DOHH2 (cell line): ENCODE data around the gene RABL6.

ENCODE experiments used
- CTCF ChIP-seq: fragments of 200-600 bp; sonication (generic); IDR thresholded peaks from one replicate; pipeline ENCODE4 v1.5.1; 2014; ENCODE audit warnings: antibody characterized with exemption, mild to moderate bottlenecking, low read depth, low read length; ENCODE audit not compliant: poor library complexity, severe bottlenecking
- EZH2phosphoT487 ChIP-seq: fragments of 200-600 bp; sonication (generic); IDR thresholded peaks from 2 replicates; pipeline ENCODE4 v1.6.1; 2017; ENCODE audit warnings: borderline replicate concordance, mild to moderate bottlenecking, antibody characterized with exemption, low read length, moderate library complexity, mixed read lengths

GRCh38 chr9:136802321-136802720 is 5.4 kb upstream of the RABL6 start:
- TF ChIP-seq CTCF = no peak
- TF ChIP-seq EZH2phosphoT487 = no peak
